ENCODE results near the gene ZNF654. TPM values are rescaled to one million over a fixed set of nuclear protein-coding genes. Genes with fewer than 3 reads are reported as not detected.
A peak's percentile ranks its signal among the peaks of the same experiment; 100 is the strongest.
"Not testable (repeated sequence)": the region's sequence is repeated elsewhere in the genome, so short reads cannot be mapped to it uniquely, and the experiment has no call there.

ZNF654 gene
- total RNA-seq, 2 experiments from 2014 or later, result 26.5 to 27.4 TPM

DNA sequence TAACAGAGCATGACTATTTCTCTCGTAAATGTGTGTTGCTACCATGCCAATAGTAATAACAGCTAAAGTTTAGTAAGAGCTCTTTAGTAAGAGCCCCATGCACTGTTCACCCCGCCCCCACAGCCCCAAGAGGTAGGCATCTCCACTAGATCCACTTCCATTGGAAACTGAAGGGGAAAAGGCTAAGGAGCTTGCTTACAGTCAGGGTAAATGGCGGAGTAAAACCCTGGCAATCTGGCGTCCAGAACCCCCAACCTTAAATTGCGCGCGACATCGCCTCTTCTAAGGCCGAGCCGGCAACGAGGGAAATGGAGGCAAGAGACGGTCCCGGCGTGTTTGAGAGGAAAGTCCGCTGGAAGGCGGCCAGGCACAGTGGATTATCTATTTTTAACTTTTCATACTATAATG is 90.0 kb downstream of the ZNF654 start:
- ChIA-PET CTCF (interaction anchor here (0.7 to 3.6 kb wide), 9 partner anchors 13 to 799 kb away, joined by 3 to 12 read pairs (median 4); partner anchors contain the start of genes CGGBP1 and ZNF654), POLR2A (interaction anchor here (0.6 to 4.6 kb wide), 18 partner anchors 10 to 142 kb away, joined by 3 to 130 read pairs (median 5); partner anchors contain the start of genes CGGBP1 and ZNF654)
- no peak for DNase-seq
- Mint-ChIP-seq H3K4me1 (peaks cover 41% of the 10 kb centered on the region), H3K36me3 (ENCODE audit: low read depth) (peaks cover 23% of the 10 kb centered on the region), H3K9me3 (no peaks in the 10 kb centered on the region), H3K4me3 (peak overlapping the region; percentile 94), H3K27ac (peak overlapping the region; percentile 92), H3K27me3 (no peaks in the 10 kb centered on the region)

- DNase-seq, result peak; percentile 86
- no peaks in the 10 kb centered on the region for H3K27me3 Mint-ChIP-seq
- H3K36me3 Mint-ChIP-seq (ENCODE audit: low read depth), result peaks cover 28% of the 10 kb centered on the region
- POLR2A ChIA-PET, result interaction anchor here (0.6 to 4.6 kb wide), 23 partner anchors 10 to 378 kb away, joined by 3 to 130 read pairs (median 4); partner anchors contain the start of genes CGGBP1 and ZNF654
- H3K4me3 Mint-ChIP-seq, result peak within 1 kb of the TSS; percentile 96
- H3K27ac Mint-ChIP-seq, result peak within 1 kb of the TSS; percentile 97
- H3K4me1 Mint-ChIP-seq, result peaks cover 44% of the 10 kb centered on the region
- CTCF ChIA-PET, result interaction anchor here (0.8 to 3.6 kb wide), 10 partner anchors 16 to 148 kb away, joined by 3 to 12 read pairs (median 5); partner anchors contain the start of genes CGGBP1 and ZNF654
- no peaks in the 10 kb centered on the region for H3K9me3 Mint-ChIP-seq
These were observed 90.7 kb downstream of the ZNF654 start, which contains the start of gene C3orf38 for GRCh38 chr3:88149509-88150362. C3orf38 (plus strand) TSS chr3:88149959; CDS start chr3:88150053, 94 bp downstream.

DNA sequence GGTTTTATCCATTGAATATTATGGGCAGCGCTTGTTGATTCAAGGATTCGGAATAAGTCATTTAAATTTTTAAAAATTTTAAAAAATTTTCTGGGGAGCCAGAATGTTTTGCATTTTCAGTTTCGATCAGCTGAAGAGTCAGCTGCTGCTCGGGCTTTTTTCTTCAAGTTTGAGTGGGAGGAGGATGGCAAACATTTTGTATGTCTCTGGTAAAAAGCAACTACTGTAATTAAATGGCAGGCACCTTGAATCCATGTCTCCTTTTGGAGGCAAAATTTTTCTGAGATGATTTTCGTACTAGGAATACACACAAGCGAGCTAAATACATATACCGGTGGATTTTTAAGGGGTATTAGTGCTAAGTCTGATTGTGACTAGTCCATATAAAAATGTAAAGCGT is 91.3 kb downstream of the ZNF654 start:
- peak; percentile 27 for DNase-seq
- ChIA-PET CTCF (interaction anchor here (1.1 to 3.6 kb wide), 6 partner anchors 19 to 147 kb away, joined by 3 to 12 read pairs (median 5); partner anchors contain the start of genes CGGBP1 and ZNF654), POLR2A (interaction anchor here (0.6 to 4.6 kb wide), 13 partner anchors 14 to 379 kb away, joined by 3 to 130 read pairs (median 6); partner anchors contain the start of genes CGGBP1 and ZNF654)
- Mint-ChIP-seq H3K27me3 (no peaks in the 10 kb centered on the region), H3K27ac (peak overlapping the region; percentile 97), H3K4me3 (peak overlapping the region; percentile 96), H3K4me1 (peaks cover 44% of the 10 kb centered on the region), H3K9me3 (no peaks in the 10 kb centered on the region), H3K36me3 (ENCODE audit: low read depth) (peaks cover 28% of the 10 kb centered on the region)

- ChIA-PET CTCF (interaction anchor here (1.1 to 3.6 kb wide), 5 partner anchors 19 to 148 kb away, joined by 3 to 12 read pairs (median 4); partner anchors contain the start of genes CGGBP1 and ZNF654), POLR2A (interaction anchor here (1.1 to 4.6 kb wide), 11 partner anchors 11 to 379 kb away, joined by 3 to 130 read pairs (median 8); partner anchors contain the start of genes CGGBP1 and ZNF654)
- Mint-ChIP-seq H3K36me3 (ENCODE audit: low read depth) (peaks cover 33% of the 10 kb centered on the region), H3K27me3 (no peaks in the 10 kb centered on the region), H3K4me3 (peak overlapping the region; percentile 96), H3K4me1 (peaks cover 46% of the 10 kb centered on the region), H3K27ac (peak overlapping the region; percentile 97), H3K9me3 (no peaks in the 10 kb centered on the region)
- DNase-seq, result no peak
These were observed 91.8 kb downstream of the ZNF654 start for GRCh38 chr3:88150806-88151205.

- Mint-ChIP-seq H3K27me3 (no peaks in the 10 kb centered on the region), H3K4me3 (peak overlapping the region; percentile 96), H3K4me1 (peaks cover 51% of the 10 kb centered on the region), H3K27ac (peak overlapping the region; percentile 34), H3K9me3 (no peaks in the 10 kb centered on the region), H3K36me3 (ENCODE audit: low read depth) (peaks cover 38% of the 10 kb centered on the region)
- POLR2A ChIA-PET, result interaction anchor here (0.6 to 4.6 kb wide), 4 partner anchors 10 to 92 kb away, joined by 3 to 130 read pairs (median 12); partner anchors contain the start of genes CGGBP1 and ZNF654
- CTCF ChIA-PET, result interaction anchor here (1.1 to 1.9 kb wide), 5 partner anchors 9 to 148 kb away, joined by 3 to 7 read pairs (median 4); no protein-coding TSS in a partner anchor
- DNase-seq, result no peak
These were observed 92.3 kb downstream of the ZNF654 start for GRCh38 chr3:88151358-88151757.

GRCh38 chr3:88152841-88153240 is 93.8 kb downstream of the ZNF654 start:
- Mint-ChIP-seq H3K27ac (peak overlapping the region; percentile 6), H3K36me3 (ENCODE audit: low read depth) (peaks cover 47% of the 10 kb centered on the region), H3K9me3 (no peaks in the 10 kb centered on the region), H3K4me1 (peaks cover 50% of the 10 kb centered on the region), H3K4me3 (peak overlapping the region; percentile 25), H3K27me3 (no peaks in the 10 kb centered on the region)
- DNase-seq, result no peak
- CTCF ChIA-PET, result no interaction called here
- POLR2A ChIA-PET, result no interaction called here

DNA sequence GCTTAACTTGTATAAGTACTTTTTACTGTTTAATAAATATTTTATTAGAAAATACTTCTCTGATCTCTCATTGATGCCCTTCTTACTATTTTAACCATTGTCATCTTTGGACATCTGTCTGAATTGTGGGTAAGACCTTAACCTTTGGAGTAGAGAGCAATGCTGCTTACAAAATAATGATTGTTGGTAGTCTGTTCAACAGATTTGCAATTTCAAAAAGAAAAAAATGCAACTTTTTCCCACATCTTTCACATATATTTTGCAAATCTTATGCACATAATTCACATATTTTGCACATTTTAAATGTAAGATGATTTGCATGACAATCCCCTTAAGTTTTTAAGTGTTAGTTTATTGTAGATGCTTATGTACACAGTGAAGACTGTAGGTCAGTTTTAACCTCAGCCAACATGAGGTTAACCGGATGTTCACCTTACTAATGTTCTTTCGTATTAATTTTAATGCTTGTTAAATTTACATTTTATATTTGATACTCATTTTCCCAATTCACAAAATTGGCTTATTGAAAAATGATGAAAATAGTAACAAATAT is 107.4 kb downstream of the ZNF654 start:
- Mint-ChIP-seq H3K27ac (no peak overlapping the region), H3K4me1 (peaks cover 4% of the 10 kb centered on the region), H3K4me3 (no peak overlapping the region)

DNA sequence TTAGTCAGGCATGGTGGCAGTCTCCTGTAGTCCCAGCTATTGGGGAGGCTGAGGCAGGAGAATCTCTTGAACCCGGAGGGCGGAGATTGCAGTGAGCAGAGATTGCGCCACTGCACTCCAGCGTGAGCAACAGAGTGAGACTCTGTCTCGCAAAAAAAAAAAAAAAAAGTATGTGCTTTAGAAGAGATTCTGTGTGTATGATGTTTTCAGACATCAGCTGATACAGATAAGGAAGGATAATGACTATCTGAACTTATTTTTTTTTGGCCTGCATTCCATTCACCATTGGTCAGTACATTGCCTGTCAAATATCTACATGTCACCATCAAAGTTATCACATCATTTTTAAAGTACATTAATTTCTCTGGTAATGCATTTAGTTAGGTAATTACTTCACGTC is 108.1 kb downstream of the ZNF654 start:
- Mint-ChIP-seq H3K36me3 (ENCODE audit: low read depth) (peaks cover 24% of the 10 kb centered on the region), H3K4me1 (peaks cover 2% of the 10 kb centered on the region), H3K9me3 (no peaks in the 10 kb centered on the region), H3K27ac (no peak overlapping the region), H3K27me3 (no peaks in the 10 kb centered on the region), H3K4me3 (no peak overlapping the region)
- CTCF ChIA-PET, result no interaction called here
- POLR2A ChIA-PET, result interaction anchor here (0.7 kb wide), 1 partner anchor 11 kb away, joined by 3 read pairs; no protein-coding TSS in a partner anchor
- DNase-seq, result no peak

More for the DNA sequence above, 107.4 kb downstream of the ZNF654 start:
- no peaks in the 10 kb centered on the region for H3K27me3 Mint-ChIP-seq
- peaks cover 25% of the 10 kb centered on the region for H3K36me3 Mint-ChIP-seq (ENCODE audit: low read depth)
- ChIA-PET POLR2A (no interaction called here), CTCF (no interaction called here)
- DNase-seq, result no peak
- no peaks in the 10 kb centered on the region for H3K9me3 Mint-ChIP-seq

- no peaks in the 10 kb centered on the region for H3K9me3 Mint-ChIP-seq
- no peaks in the 10 kb centered on the region for H3K27me3 Mint-ChIP-seq
- DNase-seq, result no peak
- ChIA-PET CTCF (no interaction called here), POLR2A (interaction anchor here (0.7 kb wide), 1 partner anchor 11 kb away, joined by 3 read pairs; no protein-coding TSS in a partner anchor)
- no peak overlapping the region for H3K27ac Mint-ChIP-seq
- H3K4me1 Mint-ChIP-seq, result peaks cover 2% of the 10 kb centered on the region
- peaks cover 20% of the 10 kb centered on the region for H3K36me3 Mint-ChIP-seq (ENCODE audit: low read depth)
- no peak overlapping the region for H3K4me3 Mint-ChIP-seq
These were observed 108.6 kb downstream of the ZNF654 start for GRCh38 chr3:88167704-88168103.

DNA sequence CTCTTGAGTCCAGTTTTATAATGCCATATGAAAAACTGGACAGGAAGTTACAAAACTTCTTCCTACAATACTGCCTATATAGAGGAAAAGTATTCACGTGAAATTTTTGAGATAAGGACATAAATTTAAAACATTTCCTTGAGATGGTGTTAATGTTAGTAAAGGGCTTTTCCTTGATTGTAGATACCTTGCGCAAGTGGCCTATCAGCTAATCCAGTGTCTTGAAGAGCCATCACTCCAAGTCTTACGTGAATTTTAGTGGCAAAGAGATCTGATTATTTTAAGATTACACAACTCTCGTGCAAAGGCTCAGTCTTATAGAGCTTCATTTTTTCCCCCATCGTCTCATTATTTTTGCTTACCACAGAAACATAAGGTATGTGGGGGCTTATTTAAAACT is 109.1 kb downstream of the ZNF654 start:
- no peak for DNase-seq
- Mint-ChIP-seq H3K9me3 (no peaks in the 10 kb centered on the region), H3K27ac (no peak overlapping the region), H3K27me3 (no peaks in the 10 kb centered on the region), H3K4me1 (peaks cover 2% of the 10 kb centered on the region), H3K36me3 (ENCODE audit: low read depth) (peaks cover 15% of the 10 kb centered on the region), H3K4me3 (no peak overlapping the region)
- CTCF ChIA-PET, result no interaction called here
- POLR2A ChIA-PET, result no interaction called here

- H3K27me3 Mint-ChIP-seq, result peaks cover 18% of the 10 kb centered on the region
- no peaks in the 10 kb centered on the region for H3K36me3 Mint-ChIP-seq (ENCODE audit: low read depth)
- POLR2A ChIA-PET, result no interaction called here
- H3K4me3 Mint-ChIP-seq, result no peak overlapping the region
- no peak overlapping the region for H3K27ac Mint-ChIP-seq
- CTCF ChIA-PET, result interaction anchor here (0.6 to 1.5 kb wide), 6 partner anchors 11 to 408 kb away, joined by 3 to 9 read pairs (median 4); no protein-coding TSS in a partner anchor
- no peaks in the 10 kb centered on the region for H3K9me3 Mint-ChIP-seq
- H3K4me1 Mint-ChIP-seq, result peaks cover 2% of the 10 kb centered on the region
- peak; percentile 28 for DNase-seq
These were observed 121.4 kb downstream of the ZNF654 start for GRCh38 chr3:88180398-88180999.

DNA sequence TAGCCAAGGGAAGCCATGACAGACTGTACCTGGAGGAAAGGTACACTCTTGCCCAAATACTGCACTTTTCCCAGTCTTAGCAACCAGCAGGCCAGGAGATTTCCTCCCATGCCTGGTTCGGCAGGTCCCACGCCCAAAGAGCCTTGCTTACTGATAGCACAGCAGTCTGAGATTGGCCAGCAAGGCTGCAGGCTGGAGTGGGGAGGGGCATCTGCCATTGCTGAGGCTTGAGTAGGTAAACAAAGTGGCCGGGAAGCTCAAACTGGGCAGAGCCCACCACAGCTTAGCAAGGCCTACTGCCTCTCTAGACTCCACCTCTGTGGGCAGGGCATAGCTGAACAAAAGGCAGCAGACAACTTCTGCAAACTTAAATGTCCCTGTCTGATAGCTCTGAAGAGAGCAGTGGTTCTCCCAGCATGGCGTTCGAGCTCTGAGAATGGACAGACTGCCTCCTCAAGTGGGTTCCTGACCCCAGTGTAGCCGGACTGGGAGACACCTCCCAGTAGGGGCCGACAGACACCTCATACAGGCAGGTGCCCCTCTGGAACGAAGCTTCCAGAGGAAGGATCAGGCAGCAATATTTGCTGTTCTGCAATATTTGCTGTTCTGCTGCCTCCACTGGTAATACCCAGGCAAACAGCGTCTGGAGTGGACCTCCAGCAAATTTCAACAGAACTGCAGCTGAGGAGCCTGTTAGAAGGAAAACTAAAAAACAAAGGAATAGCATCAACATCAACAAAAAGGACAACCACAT is 123.3 kb downstream of the ZNF654 start:
- H3K4me1 Mint-ChIP-seq; H3K9me3 Mint-ChIP-seq; H3K27ac Mint-ChIP-seq; POLR2A ChIA-PET; CTCF ChIA-PET; H3K36me3 Mint-ChIP-seq (ENCODE audit: low read depth); DNase-seq; H3K4me3 Mint-ChIP-seq: not testable (repeated sequence)
- H3K27me3 Mint-ChIP-seq, result peaks cover 18% of the 10 kb centered on the region
